KOPT-K1 (cell line): Measurements from ENCODE around the gene LRRC74B.
"Not testable (repeated sequence)": the region's sequence is repeated elsewhere in the genome, so short reads cannot be mapped to it uniquely, and the experiment has no call there.

Source experiments
- H3K27ac ChIP-seq: fragments of 200-600 bp; sonication (generic); 2 replicates; pipeline ENCODE4 v1.5.1; 2016; ENCODE audit warnings: antibody characterized with exemption, mild to moderate bottlenecking, low read depth, low read length; ENCODE audit not compliant: poor library complexity, severe bottlenecking
- H3K36me3 ChIP-seq: fragments of 200-600 bp; sonication (generic); 2 replicates; pipeline ENCODE4 v1.5.1; 2017; ENCODE audit warnings: antibody characterized with exemption, mild to moderate bottlenecking, low read length, moderate library complexity; ENCODE audit not compliant: insufficient read depth
- H3K9me3 ChIP-seq: fragments of 200-600 bp; sonication (generic); 2 replicates; pipeline ENCODE4 v1.5.1; 2017; ENCODE audit warnings: antibody characterized with exemption, low read length, mild to moderate bottlenecking; ENCODE audit not compliant: insufficient read depth, poor library complexity, severe bottlenecking

Gene LRRC74B

GRCh38 chr22:21054046-21054713 lies 8.4 kb downstream of the LRRC74B start:
- Histone ChIP-seq H3K27ac (no peak overlapping the region), H3K36me3 (no peaks in the 10 kb centered on the region), H3K9me3 (no peaks in the 10 kb centered on the region)

DNA sequence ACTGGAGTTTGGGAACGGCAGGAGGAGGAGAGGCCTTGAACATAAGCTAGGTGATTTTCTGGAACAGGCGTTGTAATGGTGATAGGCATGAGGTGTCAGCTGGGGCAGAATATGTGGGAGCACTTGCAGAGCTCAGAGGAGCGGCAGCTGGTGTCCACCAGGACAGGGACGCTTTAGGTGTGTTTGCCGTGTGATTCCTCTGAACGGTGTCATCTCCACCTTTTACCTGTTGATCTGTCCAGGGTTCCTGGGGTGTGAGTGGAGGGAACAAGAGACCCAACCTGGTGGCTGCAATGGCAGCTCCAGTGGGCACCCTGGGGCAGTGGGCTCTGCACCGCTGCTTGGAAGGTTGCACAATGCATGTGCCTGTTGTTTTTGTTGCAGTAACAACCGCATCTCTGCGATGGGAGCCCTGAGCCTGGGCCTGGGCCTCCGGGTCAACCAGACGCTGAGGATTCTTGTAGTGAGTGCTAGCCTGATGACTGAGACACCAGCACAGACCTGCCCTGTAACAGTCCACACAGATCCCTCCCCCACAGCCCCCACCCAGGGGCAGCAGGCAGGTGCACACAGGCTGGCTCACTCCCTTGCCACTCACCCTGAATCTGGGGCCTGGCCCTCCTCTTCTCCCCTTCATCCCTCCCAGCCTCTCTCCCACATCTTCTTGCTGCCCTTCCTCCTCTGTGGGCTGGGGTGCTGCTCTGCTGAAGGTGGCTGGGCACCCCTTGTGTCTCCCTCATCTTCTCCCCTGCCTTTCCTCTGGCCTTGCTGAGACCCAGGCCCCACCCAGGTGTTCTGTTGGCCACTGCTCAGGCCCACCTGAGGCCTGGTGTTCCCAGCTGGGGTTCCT lies 9.2 kb downstream of the LRRC74B start:
- no peaks in the 10 kb centered on the region for H3K36me3 ChIP-seq
- no peak overlapping the region for H3K27ac ChIP-seq
- H3K9me3 ChIP-seq: no peaks in the 10 kb centered on the region

DNA sequence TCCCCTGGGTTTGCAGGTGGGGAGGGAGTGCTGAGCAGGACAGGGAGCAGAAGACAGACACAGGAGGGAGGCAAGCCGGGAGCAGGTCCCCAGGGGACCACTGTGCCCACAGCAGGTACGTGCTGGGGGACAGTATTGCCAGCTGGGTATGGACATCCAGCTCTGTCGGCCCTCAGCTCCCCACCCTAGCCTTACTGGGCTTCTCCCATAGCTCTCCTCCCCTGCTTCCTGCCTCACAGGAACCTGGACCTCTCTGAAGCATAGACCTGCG lies 9.8 kb downstream of the LRRC74B start:
- no peaks in the 10 kb centered on the region for H3K9me3 ChIP-seq
- no peak overlapping the region for H3K27ac ChIP-seq
- H3K36me3 ChIP-seq: no peaks in the 10 kb centered on the region

- Histone ChIP-seq H3K36me3 (no peaks in the 10 kb centered on the region), H3K27ac (no peak overlapping the region), H3K9me3 (no peaks in the 10 kb centered on the region)
Observed at GRCh38 chr22:21055880-21056319, 10.2 kb downstream of the LRRC74B start.

DNA sequence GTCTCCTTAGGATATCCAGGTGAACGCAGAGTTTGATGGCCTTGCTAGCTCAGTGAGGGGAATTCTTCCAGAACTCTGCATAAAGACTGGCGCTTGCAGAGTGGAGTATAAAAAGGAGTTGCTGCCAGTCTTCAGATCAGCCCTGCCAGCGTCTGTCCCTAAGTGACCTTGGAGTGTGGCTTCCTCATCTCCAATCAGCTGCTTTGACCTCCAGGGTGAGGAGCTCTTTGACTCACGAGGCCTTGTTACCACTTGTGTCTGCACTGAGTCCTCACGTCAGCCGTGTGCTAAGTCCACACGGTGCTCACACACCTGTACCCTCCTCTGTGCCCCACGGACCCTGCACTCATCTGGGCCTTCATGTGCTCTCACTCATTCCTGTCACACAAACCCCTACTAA lies 14.6 kb downstream of the LRRC74B start:
- not testable (repeated sequence) for H3K9me3 ChIP-seq, H3K36me3 ChIP-seq, H3K27ac ChIP-seq

DNA sequence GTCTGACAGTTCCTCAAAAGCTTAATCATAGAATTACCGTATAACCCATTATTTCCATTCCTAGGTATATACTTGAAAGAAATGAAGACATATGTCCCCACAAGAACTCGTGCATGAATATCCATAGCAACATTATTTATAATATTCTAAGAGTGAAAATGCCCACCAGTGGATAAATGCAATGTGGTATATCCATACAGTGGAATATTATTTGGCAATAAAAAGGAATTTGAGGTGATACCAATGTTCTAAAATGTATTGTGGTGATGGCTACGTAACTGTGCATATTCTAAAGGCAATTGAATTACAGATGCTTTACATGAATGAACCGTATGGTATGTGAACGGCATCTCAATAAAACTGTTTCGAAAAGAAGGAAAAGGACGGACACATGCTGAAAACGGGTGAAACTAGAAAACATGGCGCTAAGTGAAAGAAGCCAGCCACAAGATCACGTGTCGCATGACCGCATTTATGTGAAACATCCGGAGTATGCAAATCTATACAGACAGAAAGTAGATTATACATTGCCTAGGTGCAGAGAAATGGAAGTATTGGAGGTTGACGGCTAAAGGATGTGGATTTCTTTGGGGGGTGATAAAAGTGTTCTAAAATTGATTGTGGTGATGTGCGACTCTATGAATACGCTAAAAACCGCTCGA lies 16.0 kb downstream of the LRRC74B start:
- H3K9me3 ChIP-seq, H3K36me3 ChIP-seq, H3K27ac ChIP-seq: not testable (repeated sequence)

GRCh38 chr22:21064425-21064824 lies 18.7 kb downstream of the LRRC74B start:
- not testable (repeated sequence) for H3K27ac ChIP-seq, H3K36me3 ChIP-seq, H3K9me3 ChIP-seq

DNA sequence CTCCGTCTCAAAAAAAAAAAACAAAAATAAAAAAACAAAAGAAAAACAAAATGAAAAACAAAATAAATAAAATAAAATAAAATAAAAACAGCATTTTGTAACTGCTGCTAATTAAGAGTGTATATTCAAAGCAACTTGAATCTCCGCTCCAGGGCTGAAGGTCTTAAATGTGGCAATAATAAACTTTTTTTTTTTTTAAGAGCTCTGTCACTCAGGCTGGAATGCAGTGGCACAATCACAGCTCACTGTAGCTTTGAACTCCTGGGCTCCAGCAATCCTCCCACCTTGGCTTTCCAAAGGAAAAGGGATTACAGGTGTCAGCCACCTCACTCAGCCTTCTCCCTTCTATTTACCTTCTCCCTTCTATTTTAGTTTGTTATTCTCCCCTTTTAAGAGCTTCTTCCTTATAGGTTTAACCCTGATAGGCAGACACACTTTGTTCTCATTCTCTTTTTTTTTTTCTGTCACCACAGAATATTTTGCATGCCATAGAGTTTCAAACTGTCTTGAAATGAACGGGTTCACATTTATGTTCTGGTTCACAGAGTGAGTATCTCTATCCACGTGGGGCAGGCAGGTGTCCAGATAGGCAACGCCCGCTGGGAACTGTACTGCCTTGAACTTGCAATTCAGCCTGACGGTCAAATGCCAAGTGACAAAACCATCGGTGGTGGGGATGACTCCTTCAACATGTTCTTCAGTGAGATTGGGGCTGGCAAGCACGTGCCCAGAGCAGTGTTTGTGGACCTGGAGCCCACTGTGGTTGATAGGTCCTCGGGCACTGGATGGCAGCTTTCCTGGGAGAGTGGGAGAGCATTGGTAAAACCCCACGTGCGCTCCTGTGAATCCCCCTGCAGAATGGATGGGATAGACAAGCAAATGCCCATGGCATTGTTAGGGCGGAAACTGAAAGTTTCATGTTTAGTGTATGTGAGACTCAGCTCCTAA lies 19.4 kb downstream of the LRRC74B start:
- Histone ChIP-seq H3K9me3 (no peaks in the 10 kb centered on the region), H3K27ac (no peak overlapping the region), H3K36me3 (no peaks in the 10 kb centered on the region)

DNA sequence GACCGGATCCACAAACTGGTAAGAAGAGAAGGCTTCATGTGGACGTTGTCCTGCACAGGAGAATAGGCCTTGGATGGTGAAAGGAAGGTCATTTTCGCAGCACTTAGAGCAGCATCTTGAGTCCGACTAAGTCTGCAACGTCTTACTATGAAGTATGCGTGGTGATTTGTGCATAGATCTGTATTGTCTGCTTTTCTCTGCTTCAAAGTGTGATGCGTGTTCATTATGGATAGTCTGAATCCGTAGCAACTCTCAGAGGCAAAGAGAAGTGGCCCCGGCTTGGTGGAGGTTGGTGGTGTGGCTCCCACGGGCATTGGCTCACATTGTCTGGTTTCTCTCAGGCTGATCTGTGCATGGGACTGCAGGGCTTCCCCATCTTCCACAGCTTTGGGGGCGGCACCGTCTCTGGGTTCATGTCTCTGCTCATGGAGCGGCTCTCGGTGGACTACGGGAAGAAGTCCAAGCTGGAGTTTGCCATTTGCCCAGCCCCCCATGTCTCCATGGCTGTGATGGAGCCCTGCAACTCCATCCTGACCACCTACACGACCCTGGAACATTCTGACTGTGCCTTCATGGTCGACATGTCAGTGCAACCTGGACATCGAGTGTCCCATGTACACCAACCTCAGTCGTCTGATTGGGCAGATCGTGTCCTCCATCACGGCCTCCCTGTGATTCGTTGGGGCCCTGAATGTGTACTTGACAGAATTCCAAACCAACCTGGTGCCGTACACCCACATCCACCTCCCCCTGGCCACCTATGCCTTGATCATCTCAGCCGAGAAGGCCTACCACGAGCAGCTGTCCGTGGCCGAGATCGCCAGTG lies 21.5 kb downstream of the LRRC74B start:
- Histone ChIP-seq H3K36me3 (no peaks in the 10 kb centered on the region), H3K9me3 (no peaks in the 10 kb centered on the region)

GRCh38 chr22:21067901-21068680 lies 22.3 kb downstream of the LRRC74B start:
- Histone ChIP-seq H3K9me3 (no peaks in the 10 kb centered on the region), H3K36me3 (no peaks in the 10 kb centered on the region), H3K27ac (no peak overlapping the region)

More for the DNA sequence above, 21.5 kb downstream of the LRRC74B start:
- no peak overlapping the region for H3K27ac ChIP-seq

DNA sequence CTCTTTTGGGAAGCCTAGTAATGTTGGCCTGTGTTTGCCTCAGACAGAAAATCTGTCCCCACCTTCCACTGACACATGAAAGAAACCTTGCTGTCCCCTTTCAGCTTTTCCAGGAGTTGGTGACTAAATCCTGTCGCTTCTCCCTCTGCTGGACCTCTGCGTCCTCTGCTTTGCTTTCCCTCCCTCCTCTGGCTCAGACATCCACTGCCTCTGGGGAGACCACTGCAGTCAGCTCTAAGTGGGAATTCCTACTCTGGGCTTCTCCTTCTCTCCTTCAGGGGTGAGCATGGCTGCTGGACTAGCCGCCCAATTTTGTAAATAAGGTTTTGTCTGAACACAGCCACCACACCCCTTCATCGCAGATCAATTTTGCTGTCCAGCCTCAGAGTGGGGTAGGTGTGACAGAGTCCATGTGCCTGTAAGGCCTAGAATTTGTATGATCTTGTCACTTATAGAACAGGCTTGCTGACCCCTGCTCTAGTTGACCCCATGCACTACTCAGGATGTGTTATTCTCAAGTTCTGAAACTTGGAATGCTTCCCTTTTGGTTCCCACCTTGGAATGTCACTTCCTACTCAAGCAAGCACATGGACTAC lies 23.0 kb downstream of the LRRC74B start:
- Histone ChIP-seq H3K9me3 (no peaks in the 10 kb centered on the region), H3K36me3 (no peaks in the 10 kb centered on the region), H3K27ac (no peak overlapping the region)

DNA sequence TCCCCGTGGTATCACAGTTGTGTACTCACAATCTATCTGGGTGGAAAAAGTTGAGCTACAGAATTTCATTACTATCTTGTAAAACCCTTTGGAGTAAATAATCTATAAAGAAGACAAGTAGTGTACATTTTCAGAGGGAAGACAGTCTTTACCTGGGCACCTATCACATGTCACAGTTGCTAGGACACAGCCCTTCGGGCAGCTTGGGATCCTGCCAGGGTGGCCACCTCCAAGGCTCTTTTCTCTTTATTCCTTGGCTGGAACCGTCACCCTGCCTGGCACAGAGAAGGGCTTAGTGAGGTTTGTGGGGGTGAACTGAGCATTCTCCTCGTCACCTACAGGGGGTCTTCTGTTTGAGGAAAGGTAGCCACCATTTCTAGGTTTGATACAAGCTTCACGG lies 23.6 kb downstream of the LRRC74B start:
- Histone ChIP-seq H3K36me3 (no peaks in the 10 kb centered on the region), H3K9me3 (no peaks in the 10 kb centered on the region), H3K27ac (no peak overlapping the region)
